Testis (tissue), 3 donors: ENCODE data around the gene DDA1. TPM values are rescaled to one million over a fixed set of nuclear protein-coding genes. Genes with fewer than 3 reads are reported as not detected.
A peak's percentile ranks its signal among the peaks of the same experiment; 100 is the strongest.

Experiments used
- DNase-seq: peaks from one replicate; pipeline ENCODE4 v3.0.0-alpha.2; 2019
- H3K27ac ChIP-seq, 2 donors: fragments of 200-600 bp; sonication (generic); one replicate each; pipeline ENCODE4 v1.5.1; 2019
- H3K27me3 ChIP-seq: fragments of 200-600 bp; sonication (generic); one replicate; pipeline ENCODE4 v1.5.1; 2019
- H3K36me3 ChIP-seq: fragments of 200-600 bp; sonication (generic); one replicate; pipeline ENCODE4 v1.5.1; 2017; ENCODE audit warnings: low read depth; ENCODE audit errors: missing control alignments
- H3K4me1 ChIP-seq: fragments of 200-600 bp; sonication (generic); one replicate; pipeline ENCODE4 v1.5.1; 2019
- H3K4me3 ChIP-seq, 2 donors: fragments of 200-600 bp; sonication (generic); one replicate each; pipeline ENCODE4 v1.5.1; 2017 to 2019
- H3K9me3 ChIP-seq: fragments of 200-600 bp; sonication (generic); one replicate; pipeline ENCODE4 v1.5.1; 2017
- POLR2A ChIP-seq: fragments of 450-650 bp; IDR thresholded peaks from one replicate; pipeline ENCODE4 v1.6.1; 2017; ENCODE audit warnings: antibody characterized with exemption, mild to moderate bottlenecking, moderate library complexity
- WGBS, 2 donors: methylation state at CpG; one replicate each; pipeline ENCODE4 v1.1.5; 2018; 5-methylcytosine and 5-hydroxymethylcytosine counted together
- intact Hi-C: fragments of 100-400 bp; cut with DNase I; formaldehyde crosslinking; loops from one replicate; pipeline ENCODE4 v1.15.1; 2023; ENCODE audit warnings: low total_unique reads
- polyA plus RNA-seq: library from polyadenylated mRNA; stranded (reverse); fragments of 350-450 nt; fragmentation: Illumina TruSeq; extraction: RNeasy Lipid Tissue Mini Kit (QIAGEN cat#74804); gene quantifications from one replicate; pipeline ENCODE4 v1.2.3, GENCODE V29; 2014; ENCODE audit warnings: low read depth, low replicate concordance; ENCODE audit not compliant: insufficient read depth
- total RNA-seq, 2 donors: library from RNA; depleted of rRNA; stranded (reverse); fragments of >200 nt; gene quantifications; one replicate each; pipeline ENCODE4 v1.2.3, GENCODE V29; 2016
- TF ChIP-seq, protein P1 (sequence below), 3 experiments: fragments of 450-650 bp in 2 of 3; fragments of 200-600 bp in 1 of 3; sonication (generic) in 1 of 3; IDR thresholded peaks; one replicate each; pipeline ENCODE4 v1.5.1; 2016 to 2019; ENCODE audit warnings: antibody characterized with exemption in 3 of 3, mild to moderate bottlenecking in 2 of 3, moderate library complexity in 1 of 3

DDA1 gene
- total and polyA plus RNA-seq, 3 donors from 2014 or later: 46.4 to 123 (median 55.5) TPM

DNA sequence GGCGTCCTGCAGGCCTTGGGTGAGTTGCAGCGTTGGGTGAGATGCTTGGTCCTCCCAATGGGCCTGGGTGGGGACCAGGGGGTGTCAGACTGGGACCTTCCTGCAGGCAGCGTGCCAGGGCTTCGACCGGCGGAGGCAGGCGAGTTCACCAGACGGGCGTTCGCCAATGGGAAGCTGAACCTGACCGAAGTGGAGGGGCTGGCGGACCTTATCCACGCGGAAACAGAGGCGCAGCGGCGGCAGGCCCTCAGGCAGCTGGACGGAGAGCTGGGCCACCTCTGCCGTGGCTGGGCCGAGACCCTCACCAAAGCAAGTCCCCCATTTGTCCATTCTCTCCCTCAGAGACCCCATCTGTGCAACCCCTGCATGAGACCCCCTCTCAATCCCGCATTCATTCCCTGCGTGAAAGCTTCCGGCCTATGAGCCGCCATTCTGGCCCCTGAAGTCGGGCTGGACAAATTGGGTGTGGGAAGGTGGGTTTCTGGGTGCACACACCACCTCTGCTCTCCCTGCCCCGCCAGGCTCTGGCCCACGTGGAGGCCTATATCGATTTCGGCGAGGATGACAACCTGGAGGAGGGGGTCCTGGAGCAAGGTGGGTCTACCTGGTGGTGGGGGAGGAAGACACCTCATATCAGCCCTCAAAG is 29.2 kb downstream of the DDA1 start:
- no peak for TF ChIP-seq POLR2A
- TF ChIP-seq, protein P1, sequence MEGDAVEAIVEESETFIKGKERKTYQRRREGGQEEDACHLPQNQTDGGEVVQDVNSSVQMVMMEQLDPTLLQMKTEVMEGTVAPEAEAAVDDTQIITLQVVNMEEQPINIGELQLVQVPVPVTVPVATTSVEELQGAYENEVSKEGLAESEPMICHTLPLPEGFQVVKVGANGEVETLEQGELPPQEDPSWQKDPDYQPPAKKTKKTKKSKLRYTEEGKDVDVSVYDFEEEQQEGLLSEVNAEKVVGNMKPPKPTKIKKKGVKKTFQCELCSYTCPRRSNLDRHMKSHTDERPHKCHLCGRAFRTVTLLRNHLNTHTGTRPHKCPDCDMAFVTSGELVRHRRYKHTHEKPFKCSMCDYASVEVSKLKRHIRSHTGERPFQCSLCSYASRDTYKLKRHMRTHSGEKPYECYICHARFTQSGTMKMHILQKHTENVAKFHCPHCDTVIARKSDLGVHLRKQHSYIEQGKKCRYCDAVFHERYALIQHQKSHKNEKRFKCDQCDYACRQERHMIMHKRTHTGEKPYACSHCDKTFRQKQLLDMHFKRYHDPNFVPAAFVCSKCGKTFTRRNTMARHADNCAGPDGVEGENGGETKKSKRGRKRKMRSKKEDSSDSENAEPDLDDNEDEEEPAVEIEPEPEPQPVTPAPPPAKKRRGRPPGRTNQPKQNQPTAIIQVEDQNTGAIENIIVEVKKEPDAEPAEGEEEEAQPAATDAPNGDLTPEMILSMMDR (IDR thresholded peaks at IDR 0.05): no peak
- H3K4me1 ChIP-seq: peaks cover 22% of the 10 kb centered on the region
- H3K4me3 ChIP-seq: peak overlapping the region in 1 of 2 donors; percentile 72
- 70 to 71% methylated on average over 20 to 30 of the region's 30 CpGs for WGBS, 2 donors
- intact Hi-C loops: no loop called here
- no peak for DNase-seq
- no peaks in the 10 kb centered on the region for H3K9me3 ChIP-seq
- H3K27me3 ChIP-seq: no peaks in the 10 kb centered on the region
- no peak overlapping the region for H3K27ac ChIP-seq
- no peaks in the 10 kb centered on the region for H3K36me3 ChIP-seq

DNA sequence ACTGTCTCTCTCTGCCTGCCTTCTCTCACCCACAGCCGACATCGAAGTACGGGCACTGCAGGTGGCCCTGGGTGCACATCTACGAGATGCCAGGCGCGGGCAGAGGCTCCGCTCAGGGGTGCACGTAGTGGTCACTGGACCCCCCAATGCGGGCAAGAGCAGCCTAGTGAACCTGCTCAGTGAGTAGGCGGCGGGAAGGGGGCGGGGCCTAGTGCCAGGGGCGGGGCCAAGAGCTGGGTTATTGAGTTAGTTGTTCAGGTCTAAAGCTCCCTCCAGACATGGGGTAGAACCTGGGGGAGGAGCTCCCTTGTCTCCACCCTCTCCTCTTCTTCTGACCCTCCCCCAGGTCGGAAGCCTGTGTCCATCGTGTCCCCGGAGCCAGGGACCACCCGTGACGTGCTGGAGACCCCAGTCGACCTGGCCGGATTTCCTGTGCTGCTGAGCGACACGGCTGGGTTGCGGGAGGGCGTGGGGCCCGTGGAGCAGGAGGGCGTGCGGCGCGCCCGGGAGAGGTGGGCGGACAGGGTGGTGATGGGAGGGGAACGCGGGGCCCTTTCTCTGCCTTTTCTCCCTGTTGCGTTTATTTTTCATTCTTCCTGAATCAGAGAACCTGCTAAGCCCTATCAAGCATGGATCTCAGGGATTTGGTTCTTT is 29.9 kb downstream of the DDA1 start:
- no peak overlapping the region for H3K4me3 ChIP-seq
- H3K4me1 ChIP-seq: peaks cover 19% of the 10 kb centered on the region
- 56 to 69% methylated on average over 21 to 34 of the region's 34 CpGs for WGBS, 2 donors
- no peaks in the 10 kb centered on the region for H3K36me3 ChIP-seq
- TF ChIP-seq, protein P1 (IDR thresholded peaks at IDR 0.05): no peak
- no peak for TF ChIP-seq POLR2A
- H3K27ac ChIP-seq: no peak overlapping the region
- no peak for DNase-seq
- intact Hi-C loops: no loop called here
- H3K9me3 ChIP-seq: no peaks in the 10 kb centered on the region
- H3K27me3 ChIP-seq: no peaks in the 10 kb centered on the region

DNA sequence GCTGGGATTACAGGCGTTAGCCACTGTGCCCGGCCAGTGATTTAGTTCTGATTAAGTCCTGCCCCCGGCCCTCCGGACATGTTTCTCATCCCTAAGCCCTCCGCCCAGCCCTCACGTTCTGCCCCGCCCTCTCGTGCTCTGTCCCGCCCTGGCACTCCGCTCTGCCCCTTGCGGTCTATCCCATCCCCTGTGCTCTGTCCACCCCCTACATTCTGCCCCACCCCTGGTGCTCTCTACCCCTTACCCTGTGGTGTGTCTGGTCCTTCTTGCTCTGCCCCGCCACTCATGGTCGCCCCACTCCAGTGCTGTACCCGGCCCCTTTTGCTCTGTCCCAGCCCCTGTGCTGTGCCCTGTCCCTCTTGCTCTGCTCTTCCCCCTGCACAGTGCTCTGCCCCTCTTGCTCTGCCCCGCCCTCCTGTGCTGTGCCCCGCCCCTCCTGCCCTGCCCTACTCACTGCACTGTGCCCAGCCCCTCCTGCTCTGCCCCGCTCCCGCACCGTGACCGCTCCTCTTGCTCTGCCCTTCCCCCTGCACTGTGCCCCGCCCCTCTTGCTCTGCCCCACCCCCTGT is 31.0 kb downstream of the DDA1 start:
- WGBS, 2 donors: 52 to 61% methylated on average over 21 of the region's 21 CpGs
- H3K9me3 ChIP-seq: no peaks in the 10 kb centered on the region
- TF ChIP-seq, protein P1 (IDR thresholded peaks at IDR 0.05): no peak
- no peak for TF ChIP-seq POLR2A
- DNase-seq: no peak
- H3K27ac ChIP-seq: no peak overlapping the region
- H3K4me3 ChIP-seq: no peak overlapping the region
- H3K36me3 ChIP-seq: no peaks in the 10 kb centered on the region
- no peaks in the 10 kb centered on the region for H3K27me3 ChIP-seq
- H3K4me1 ChIP-seq: peaks cover 14% of the 10 kb centered on the region
- intact Hi-C loops: no loop called here

DNA sequence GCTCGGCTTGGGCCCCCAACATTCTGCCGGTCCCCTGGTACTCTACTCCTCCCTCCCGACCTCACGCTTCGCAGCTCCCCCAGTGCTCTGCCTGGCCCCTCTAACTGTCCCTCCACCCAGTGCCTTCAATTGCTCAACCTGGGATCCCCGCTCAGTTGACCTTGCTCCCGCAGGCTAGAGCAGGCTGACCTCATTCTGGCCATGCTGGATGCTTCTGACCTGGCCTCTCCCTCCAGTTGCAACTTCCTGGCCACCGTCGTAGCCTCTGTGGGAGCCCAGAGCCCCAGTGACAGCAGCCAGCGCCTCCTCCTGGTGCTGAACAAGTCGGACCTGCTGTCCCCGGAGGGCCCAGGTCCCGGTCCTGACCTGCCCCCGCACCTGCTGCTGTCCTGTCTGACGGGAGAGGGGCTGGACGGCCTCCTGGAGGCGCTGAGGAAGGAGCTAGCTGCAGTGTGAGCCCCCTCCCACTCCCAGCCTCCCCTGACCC is 31.6 kb downstream of the DDA1 start:
- no peak for DNase-seq
- no peaks in the 10 kb centered on the region for H3K36me3 ChIP-seq
- H3K4me1 ChIP-seq: peaks cover 14% of the 10 kb centered on the region
- H3K4me3 ChIP-seq: no peak overlapping the region
- no peak overlapping the region for H3K27ac ChIP-seq
- no peaks in the 10 kb centered on the region for H3K27me3 ChIP-seq
- intact Hi-C loops: no loop called here
- 52 to 74% methylated on average over 6 to 17 of the region's 17 CpGs for WGBS, 2 donors
- no peak for TF ChIP-seq POLR2A
- TF ChIP-seq, protein P1 (IDR thresholded peaks at IDR 0.05): no peak
- no peaks in the 10 kb centered on the region for H3K9me3 ChIP-seq
